Jurkat, Clone E6-1 (cell line): ENCODE data around the gene TBC1D1.

Experiments
- DNase-seq: peaks from one replicate; pipeline ENCODE4 v3.0.0-alpha.2; 2011; ENCODE audit warnings: low read depth, low spot score
- H3K4me3 ChIP-seq: 2 replicates; pipeline ENCODE4 v1.5.1; 2011; ENCODE audit warnings: mild to moderate bottlenecking, low read length, control low read depth, moderate library complexity

The TBC1D1 gene

GRCh38 chr4:37885496-37885895 lies 5.4 kb upstream of the TBC1D1 start:
- no peak overlapping the region for H3K4me3 ChIP-seq
- no peak for DNase-seq

GRCh38 chr4:37889849-37890800 lies 759 bp upstream of the TBC1D1 start:
- DNase-seq, result no peak

GRCh38 chr4:37891260-37892159 lies 626 bp downstream of the TBC1D1 start:
- DNase-seq, result peak; percentile 32
- H3K4me3 ChIP-seq, result peak overlapping the region; percentile 76

More at GRCh38 chr4:37889849-37890800, 759 bp upstream of the TBC1D1 start:
- H3K4me3 ChIP-seq, result peak overlapping the region; percentile 76

- H3K4me3 ChIP-seq, result no peak overlapping the region
- DNase-seq, result no peak
Measured at GRCh38 chr4:37892641-37893040, 1.8 kb downstream of the TBC1D1 start.

GRCh38 chr4:37893164-37893563 lies 2.3 kb downstream of the TBC1D1 start:
- DNase-seq, result no peak
- H3K4me3 ChIP-seq, result no peak overlapping the region

- no peak for DNase-seq
- no peak overlapping the region for H3K4me3 ChIP-seq
Measured at GRCh38 chr4:37895271-37895670, 4.4 kb downstream of the TBC1D1 start.

- no peak overlapping the region for H3K4me3 ChIP-seq
- DNase-seq, result no peak
Measured at GRCh38 chr4:37896206-37896860, 5.4 kb downstream of the TBC1D1 start.

GRCh38 chr4:37902212-37902611 lies 11.3 kb downstream of the TBC1D1 start:
- no peak overlapping the region for H3K4me3 ChIP-seq
- no peak for DNase-seq

- no peak for DNase-seq
- H3K4me3 ChIP-seq, result no peak overlapping the region
Measured at GRCh38 chr4:37902738-37903693, 12.1 kb downstream of the TBC1D1 start.

GRCh38 chr4:37903901-37904300 lies 13.0 kb downstream of the TBC1D1 start:
- no peak overlapping the region for H3K4me3 ChIP-seq
- DNase-seq, result no peak

GRCh38 chr4:37904824-37905223 lies 13.9 kb downstream of the TBC1D1 start:
- DNase-seq, result no peak

GRCh38 chr4:37905533-37906169 lies 14.8 kb downstream of the TBC1D1 start:
- no peak for DNase-seq
- no peak overlapping the region for H3K4me3 ChIP-seq

More at GRCh38 chr4:37904824-37905223, 13.9 kb downstream of the TBC1D1 start:
- H3K4me3 ChIP-seq, result no peak overlapping the region

GRCh38 chr4:37908488-37909331 lies 17.8 kb downstream of the TBC1D1 start:
- H3K4me3 ChIP-seq, result no peak overlapping the region
- no peak for DNase-seq

- DNase-seq, result no peak
Measured at GRCh38 chr4:37909332-37910090, 18.6 kb downstream of the TBC1D1 start.

GRCh38 chr4:37910091-37910486 lies 19.2 kb downstream of the TBC1D1 start:
- no peak overlapping the region for H3K4me3 ChIP-seq
- no peak for DNase-seq

More at GRCh38 chr4:37909332-37910090, 18.6 kb downstream of the TBC1D1 start:
- H3K4me3 ChIP-seq, result no peak overlapping the region

GRCh38 chr4:37914539-37914938 lies 23.7 kb downstream of the TBC1D1 start:
- DNase-seq, result no peak
- no peak overlapping the region for H3K4me3 ChIP-seq
